Transverse colon (tissue), 4 donors: ENCODE results near the gene KRTAP4-7. TPM values are rescaled to one million over a fixed set of nuclear protein-coding genes. Genes with fewer than 3 reads are reported as not detected.
"Not testable (repeated sequence)": the region's sequence is repeated elsewhere in the genome, so short reads cannot be mapped to it uniquely, and the experiment has no call there.

Experiments
- DNase-seq: peaks from one replicate; pipeline ENCODE4 v3.0.0-alpha.2; 2019
- H3K27ac ChIP-seq, 4 donors: fragments of 200-600 bp; sonication (generic); 2 replicates each; pipeline ENCODE4 v1.5.1; 2016 to 2018; ENCODE audit warnings: inconsistent platforms in 4 of 4
- H3K27me3 ChIP-seq: fragments of 200-600 bp; sonication (generic); 2 replicates; pipeline ENCODE4 v1.5.1; 2017; ENCODE audit warnings: inconsistent platforms
- H3K36me3 ChIP-seq, 4 donors: fragments of 200-600 bp; sonication (generic); 2 replicates each; pipeline ENCODE4 v1.5.1; 2017 to 2019; ENCODE audit warnings: inconsistent platforms in 4 of 4
- H3K4me1 ChIP-seq, 4 donors: fragments of 200-600 bp; sonication (generic); 2 replicates each; pipeline ENCODE4 v1.5.1; 2017 to 2020; ENCODE audit warnings: inconsistent platforms in 4 of 4
- H3K4me3 ChIP-seq, 4 donors: fragments of 200-600 bp; sonication (generic); 1 replicate in 1 of 4; 2 replicates in 3 of 4; pipeline versions ENCODE4 v1.5.1 to v1.6.1; 2017 to 2019; ENCODE audit warnings: inconsistent platforms in 4 of 4
- H3K9me3 ChIP-seq, 2 donors: fragments of 200-600 bp; sonication (generic); 2 replicates each; pipeline ENCODE4 v1.5.1; 2017 to 2019; ENCODE audit warnings: inconsistent platforms in 2 of 2
- EP300 ChIP-seq: sonication (generic); formaldehyde crosslinking; IDR thresholded peaks from one replicate; pipeline ENCODE4 v1.6.1; 2017; ENCODE audit warnings: antibody characterized with exemption, low read depth
- POLR2A ChIP-seq: fragments of 450-650 bp; IDR thresholded peaks from one replicate; pipeline ENCODE4 v1.6.1; 2016; ENCODE audit warnings: antibody characterized with exemption, mild to moderate bottlenecking, moderate library complexity
- POLR2AphosphoS5 ChIP-seq, 3 donors: sonication (generic); formaldehyde crosslinking; IDR thresholded peaks; one replicate each; pipeline ENCODE4 v1.6.1; 2016; ENCODE audit warnings: antibody characterized with exemption in 3 of 3
- WGBS, 2 donors: methylation state at CpG; one replicate each; pipeline ENCODE4 v1.1.5; 2018; ENCODE audit warnings: low coverage in 1 of 2; 5-methylcytosine and 5-hydroxymethylcytosine counted together
- in situ Hi-C, 4 donors: fragments of 200-750 bp; cut with MboI; loops; one replicate each; pipeline versions ENCODE4 v1.15.0 to v1.15.1; 2017; ENCODE audit warnings: low sequenced_read_pairs in 3 of 4, low pct_ligation_motif_present in 1 of 4, low pct_unique_long_range_greater_than_20kb in 1 of 4
- intact Hi-C: fragments of 100-400 bp; cut with DNase I; formaldehyde crosslinking; loops from one replicate; pipeline ENCODE4 v1.15.1; 2023; ENCODE audit warnings: low total_unique reads
- total RNA-seq, 4 donors: library from RNA; depleted of rRNA; stranded (reverse); fragments of >200 nt; gene quantifications; one replicate each; pipeline ENCODE4 v1.1.0, GENCODE V29; 2016
- TF ChIP-seq, protein P1 (sequence below), 5 experiments: fragments of 200-600 bp in 3 of 5; fragments of 450-650 bp in 2 of 5; sonication (generic) in 3 of 5; IDR thresholded peaks; 1 replicate in 2 of 5; 2 replicates in 3 of 5; pipeline ENCODE4 v1.5.1; 2016 to 2017; ENCODE audit warnings: antibody characterized with exemption in 5 of 5, inconsistent platforms in 3 of 5, mild to moderate bottlenecking in 2 of 5, moderate library complexity in 1 of 5

Gene KRTAP4-7
- total RNA-seq, 4 donors from 2014 or later = not detected

DNA sequence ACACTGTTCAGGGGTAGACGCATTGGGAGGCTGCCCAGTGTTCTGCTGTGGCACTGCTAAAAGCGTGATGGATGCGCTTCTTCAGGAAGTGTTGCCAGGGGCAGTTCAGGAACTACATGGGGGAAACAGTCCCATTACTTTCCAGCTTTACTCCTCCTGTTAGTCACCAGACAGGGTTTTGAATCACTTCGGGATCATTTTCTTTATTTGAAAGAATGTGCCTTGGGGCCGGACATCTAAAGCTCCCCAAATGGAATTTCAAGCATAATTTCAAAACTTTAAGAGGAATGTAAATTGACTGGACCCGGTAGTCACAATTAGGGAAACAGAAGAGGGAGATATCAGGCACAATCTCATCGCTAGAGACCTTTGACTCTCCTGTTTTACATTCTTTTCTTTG, 35.5 kb upstream of the KRTAP4-7 start:
- no peak overlapping the region for H3K27ac ChIP-seq

DNA sequence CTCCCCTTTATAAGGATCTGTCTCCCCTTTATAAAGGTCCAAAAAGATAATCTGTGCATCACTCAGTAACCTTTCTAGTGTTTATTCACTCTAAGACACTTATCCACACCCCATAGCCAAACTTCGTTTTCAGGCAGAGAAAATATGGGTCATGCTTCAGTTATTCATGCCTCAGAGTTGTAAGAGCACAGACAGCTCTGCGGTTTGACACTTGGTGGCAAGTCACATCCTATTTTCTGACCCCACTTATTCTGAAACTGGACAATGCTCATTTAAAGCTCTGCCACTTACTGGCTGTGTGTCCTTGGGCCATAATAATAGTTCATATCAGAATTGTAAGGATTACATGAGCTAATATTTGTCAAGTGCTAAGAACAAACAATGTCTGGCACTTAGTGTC, 34.8 kb upstream of the KRTAP4-7 start:
- no peaks in the 10 kb centered on the region for H3K9me3 ChIP-seq
- TF ChIP-seq EP300 (no peak), POLR2AphosphoS5 (IDR thresholded peaks at IDR 0.05) (no peak), POLR2A (no peak)
- TF ChIP-seq, protein P1, sequence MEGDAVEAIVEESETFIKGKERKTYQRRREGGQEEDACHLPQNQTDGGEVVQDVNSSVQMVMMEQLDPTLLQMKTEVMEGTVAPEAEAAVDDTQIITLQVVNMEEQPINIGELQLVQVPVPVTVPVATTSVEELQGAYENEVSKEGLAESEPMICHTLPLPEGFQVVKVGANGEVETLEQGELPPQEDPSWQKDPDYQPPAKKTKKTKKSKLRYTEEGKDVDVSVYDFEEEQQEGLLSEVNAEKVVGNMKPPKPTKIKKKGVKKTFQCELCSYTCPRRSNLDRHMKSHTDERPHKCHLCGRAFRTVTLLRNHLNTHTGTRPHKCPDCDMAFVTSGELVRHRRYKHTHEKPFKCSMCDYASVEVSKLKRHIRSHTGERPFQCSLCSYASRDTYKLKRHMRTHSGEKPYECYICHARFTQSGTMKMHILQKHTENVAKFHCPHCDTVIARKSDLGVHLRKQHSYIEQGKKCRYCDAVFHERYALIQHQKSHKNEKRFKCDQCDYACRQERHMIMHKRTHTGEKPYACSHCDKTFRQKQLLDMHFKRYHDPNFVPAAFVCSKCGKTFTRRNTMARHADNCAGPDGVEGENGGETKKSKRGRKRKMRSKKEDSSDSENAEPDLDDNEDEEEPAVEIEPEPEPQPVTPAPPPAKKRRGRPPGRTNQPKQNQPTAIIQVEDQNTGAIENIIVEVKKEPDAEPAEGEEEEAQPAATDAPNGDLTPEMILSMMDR (IDR thresholded peaks at IDR 0.05) = no peak
- H3K36me3 ChIP-seq = no peaks in the 10 kb centered on the region
- no peak overlapping the region for H3K4me3 ChIP-seq
- peaks cover 40% of the 10 kb centered on the region for H3K27me3 ChIP-seq
- DNase-seq = no peak
- intact Hi-C loops (no loop called here), in situ Hi-C loops (no loop called here)
- WGBS, 2 donors = 34 to 38% methylated on average over 2 of the region's 2 CpGs
- no peak overlapping the region for H3K27ac ChIP-seq
- no peaks in the 10 kb centered on the region for H3K4me1 ChIP-seq

More for the DNA sequence above, 35.5 kb upstream of the KRTAP4-7 start:
- H3K9me3 ChIP-seq = peaks cover 0 to 1% of the 10 kb centered on the region in 2 donors
- intact Hi-C loops = no loop called here
- H3K27me3 ChIP-seq = peaks cover 40% of the 10 kb centered on the region
- 68 to 78% methylated on average over 4 to 7 of the region's 7 CpGs for WGBS, 2 donors
- in situ Hi-C loops = no loop called here
- no peaks in the 10 kb centered on the region for H3K36me3 ChIP-seq
- no peaks in the 10 kb centered on the region for H3K4me1 ChIP-seq
- H3K4me3 ChIP-seq = no peak overlapping the region
- DNase-seq = no peak
- no peak for TF ChIP-seq POLR2A
- no peak for TF ChIP-seq EP300
- TF ChIP-seq, protein P1 (IDR thresholded peaks at IDR 0.05) = no peak
- TF ChIP-seq POLR2AphosphoS5 (IDR thresholded peaks at IDR 0.05) = no peak

DNA sequence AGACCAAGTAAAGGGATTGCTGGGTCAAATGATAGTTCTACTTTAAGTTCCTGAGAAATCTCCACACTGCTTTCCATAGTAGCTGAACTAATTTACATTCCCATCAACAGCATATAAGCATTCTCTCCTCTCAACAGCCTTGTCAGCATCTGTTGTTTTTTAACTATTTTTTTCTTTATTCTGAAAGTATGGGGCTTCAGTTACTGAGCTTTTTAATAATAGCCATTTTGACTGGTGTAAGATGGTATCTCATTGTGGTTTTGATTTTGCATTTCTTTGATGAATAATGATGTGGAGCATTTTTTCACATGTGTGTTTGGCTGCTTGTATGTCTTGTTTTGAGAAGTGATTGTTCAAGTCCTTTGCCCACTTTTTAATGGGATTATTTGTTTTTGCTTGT, 31.4 kb upstream of the KRTAP4-7 start:
- TF ChIP-seq, protein P1 (IDR thresholded peaks at IDR 0.05) = no peak
- TF ChIP-seq EP300 = no peak
- no peak for TF ChIP-seq POLR2A
- TF ChIP-seq POLR2AphosphoS5 (IDR thresholded peaks at IDR 0.05) = no peak
- no peak for DNase-seq
- Histone ChIP-seq H3K27ac (no peak overlapping the region), H3K4me1 (no peaks in the 10 kb centered on the region), H3K4me3 (no peak overlapping the region), H3K27me3 (peaks cover 25% of the 10 kb centered on the region), H3K36me3 (no peaks in the 10 kb centered on the region), H3K9me3 (no peaks in the 10 kb centered on the region)
- intact Hi-C loops = no loop called here
- in situ Hi-C loops = no loop called here

DNA sequence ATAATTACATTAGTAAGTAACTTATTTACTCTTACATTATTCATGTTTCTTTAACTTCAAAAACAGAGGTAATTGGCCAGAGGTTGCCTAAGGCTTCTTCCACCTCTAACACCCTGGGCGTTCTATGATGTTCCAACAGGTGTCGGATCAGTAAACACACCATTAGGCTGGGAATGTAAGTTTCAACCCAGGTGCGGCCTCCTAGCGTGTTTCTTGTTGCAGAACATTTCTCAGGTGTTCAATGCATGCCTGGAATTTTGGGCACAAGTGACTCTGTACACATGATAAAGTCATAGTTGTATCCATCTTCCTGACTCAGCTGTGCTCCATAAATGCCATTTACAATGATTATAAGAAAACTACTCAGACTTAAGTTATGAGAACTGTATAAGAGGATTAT, 29.9 kb upstream of the KRTAP4-7 start:
- intact Hi-C loops (no loop called here), in situ Hi-C loops (no loop called here)
- DNase-seq = no peak
- no peaks in the 10 kb centered on the region for H3K4me1 ChIP-seq
- H3K4me3 ChIP-seq = no peak overlapping the region
- peaks cover 11% of the 10 kb centered on the region for H3K27me3 ChIP-seq
- no peak for TF ChIP-seq POLR2A
- TF ChIP-seq POLR2AphosphoS5 (IDR thresholded peaks at IDR 0.05) = no peak
- no peak for TF ChIP-seq EP300
- TF ChIP-seq, protein P1 (IDR thresholded peaks at IDR 0.05) = no peak
- 80 to 84% methylated on average over 1 to 4 of the region's 4 CpGs for WGBS, 2 donors
- no peak overlapping the region for H3K27ac ChIP-seq
- H3K36me3 ChIP-seq = no peaks in the 10 kb centered on the region
- H3K9me3 ChIP-seq = no peaks in the 10 kb centered on the region

DNA sequence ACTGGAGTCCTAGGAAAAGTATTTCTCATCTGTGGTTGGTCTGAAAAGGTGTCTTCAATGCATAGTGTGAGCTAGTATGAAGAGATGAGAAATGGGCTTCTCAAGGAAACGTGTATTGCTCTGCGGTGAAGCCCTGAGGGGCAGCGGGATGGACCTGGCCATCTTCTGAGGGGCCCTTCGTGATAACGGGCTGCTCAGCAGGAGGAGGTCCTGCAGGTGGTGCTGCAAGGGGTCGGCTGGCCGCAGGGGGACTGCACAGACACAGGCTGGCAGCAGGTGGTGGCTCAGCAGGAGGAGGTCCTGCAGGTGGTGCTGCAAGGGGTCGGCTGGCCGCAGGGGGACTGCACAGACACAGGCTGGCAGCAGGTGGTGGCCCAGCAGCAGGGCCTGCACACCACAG, 29.4 kb upstream of the KRTAP4-7 start:
- H3K4me1 ChIP-seq, intact Hi-C loops, DNase-seq, H3K27me3 ChIP-seq, H3K27ac ChIP-seq, H3K9me3 ChIP-seq, H3K4me3 ChIP-seq, H3K36me3 ChIP-seq, in situ Hi-C loops: not testable (repeated sequence)
- WGBS, 2 donors = 62 to 78% methylated on average over 5 to 7 of the region's 9 CpGs

DNA sequence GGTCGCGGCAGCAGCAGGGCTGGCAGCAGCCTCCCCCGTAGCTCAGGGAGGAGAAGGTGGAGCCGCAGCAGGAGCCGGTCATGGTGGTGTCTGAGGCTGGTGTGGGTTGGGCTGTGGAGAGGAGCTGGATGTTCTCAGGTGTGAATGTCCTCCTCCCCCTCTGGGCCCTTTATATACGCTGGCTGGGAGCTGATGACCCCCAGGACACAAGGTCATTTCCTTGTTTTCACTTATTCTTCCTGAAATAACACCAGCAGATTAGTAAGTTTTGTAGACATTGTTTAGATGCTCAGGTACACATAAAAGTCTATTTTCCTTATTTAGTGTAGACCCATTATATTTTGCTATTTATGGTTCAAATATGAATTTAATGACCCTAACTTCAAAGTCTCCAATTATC, 28.8 kb upstream of the KRTAP4-7 start, which contains the start of gene KRTAP2-2:
KRTAP2-2 (minus strand) TSS at position 101 of the 400 bp plus-strand sequence; CDS start at position 82, 19 bp downstream.
- H3K4me3 ChIP-seq, H3K27ac ChIP-seq, in situ Hi-C loops, DNase-seq, H3K9me3 ChIP-seq, H3K4me1 ChIP-seq, H3K36me3 ChIP-seq, H3K27me3 ChIP-seq, intact Hi-C loops: not testable (repeated sequence)
- 40 to 73% methylated on average over 1 to 2 of the region's 6 CpGs for WGBS, 2 donors
